Astrocyte of the spinal cord (primary cell): ENCODE data around the gene ASCC2.
"Not testable (repeated sequence)": the region's sequence is repeated elsewhere in the genome, so short reads cannot be mapped to it uniquely, and the experiment has no call there.

ENCODE experiments used
- DNase-seq: peaks from one replicate; pipeline ENCODE4 v3.0.0; 2011; ENCODE audit warnings: low read depth, low spot score
- H3K4me3 ChIP-seq: 2 replicates; pipeline ENCODE4 v1.5.1; 2011; ENCODE audit warnings: low read depth, mild to moderate bottlenecking, low read length, moderate library complexity
- in situ Hi-C: cut with HindIII; loops from 2 replicates; pipeline ENCODE4 v1.10.0; 2017; ENCODE audit warnings: low sequenced_read_pairs
- TF ChIP-seq, protein P1 (sequence below): IDR thresholded peaks from 2 replicates; pipeline ENCODE4 v1.5.1; 2012; ENCODE audit warnings: low read depth, mild to moderate bottlenecking, low read length, inconsistent platforms

Gene ASCC2

DNA sequence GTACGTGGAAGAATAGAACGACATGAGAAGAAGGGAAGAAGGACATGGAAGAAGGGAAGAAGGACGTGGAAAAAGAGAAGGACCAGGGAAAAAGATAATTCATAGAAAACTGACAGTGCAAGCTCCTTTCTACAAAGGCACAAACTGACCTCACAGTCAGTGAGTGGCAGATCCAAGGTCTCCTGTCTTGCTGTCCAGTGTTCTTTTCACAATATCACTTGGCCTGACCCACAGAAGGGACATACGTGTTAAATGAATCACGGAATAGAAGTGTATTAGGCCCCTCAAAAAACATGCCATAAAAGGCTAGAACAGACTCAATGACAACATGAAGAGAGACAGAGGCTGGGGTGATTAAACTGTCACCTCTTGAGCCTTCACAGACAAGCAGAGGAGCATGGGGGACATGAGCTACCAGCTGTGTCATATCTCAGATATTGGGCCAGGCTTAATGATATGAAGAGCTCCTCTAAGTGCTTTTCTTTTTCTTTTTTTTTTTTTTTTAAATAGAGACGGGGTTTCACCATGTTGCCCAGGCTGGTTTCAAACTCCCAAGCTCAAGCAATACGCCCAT is 4.6 kb downstream of the ASCC2 start:
- no peak overlapping the region for H3K4me3 ChIP-seq
- no peak for DNase-seq
- in situ Hi-C loops = no loop called here
- TF ChIP-seq, protein P1, sequence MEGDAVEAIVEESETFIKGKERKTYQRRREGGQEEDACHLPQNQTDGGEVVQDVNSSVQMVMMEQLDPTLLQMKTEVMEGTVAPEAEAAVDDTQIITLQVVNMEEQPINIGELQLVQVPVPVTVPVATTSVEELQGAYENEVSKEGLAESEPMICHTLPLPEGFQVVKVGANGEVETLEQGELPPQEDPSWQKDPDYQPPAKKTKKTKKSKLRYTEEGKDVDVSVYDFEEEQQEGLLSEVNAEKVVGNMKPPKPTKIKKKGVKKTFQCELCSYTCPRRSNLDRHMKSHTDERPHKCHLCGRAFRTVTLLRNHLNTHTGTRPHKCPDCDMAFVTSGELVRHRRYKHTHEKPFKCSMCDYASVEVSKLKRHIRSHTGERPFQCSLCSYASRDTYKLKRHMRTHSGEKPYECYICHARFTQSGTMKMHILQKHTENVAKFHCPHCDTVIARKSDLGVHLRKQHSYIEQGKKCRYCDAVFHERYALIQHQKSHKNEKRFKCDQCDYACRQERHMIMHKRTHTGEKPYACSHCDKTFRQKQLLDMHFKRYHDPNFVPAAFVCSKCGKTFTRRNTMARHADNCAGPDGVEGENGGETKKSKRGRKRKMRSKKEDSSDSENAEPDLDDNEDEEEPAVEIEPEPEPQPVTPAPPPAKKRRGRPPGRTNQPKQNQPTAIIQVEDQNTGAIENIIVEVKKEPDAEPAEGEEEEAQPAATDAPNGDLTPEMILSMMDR = no peak

DNA sequence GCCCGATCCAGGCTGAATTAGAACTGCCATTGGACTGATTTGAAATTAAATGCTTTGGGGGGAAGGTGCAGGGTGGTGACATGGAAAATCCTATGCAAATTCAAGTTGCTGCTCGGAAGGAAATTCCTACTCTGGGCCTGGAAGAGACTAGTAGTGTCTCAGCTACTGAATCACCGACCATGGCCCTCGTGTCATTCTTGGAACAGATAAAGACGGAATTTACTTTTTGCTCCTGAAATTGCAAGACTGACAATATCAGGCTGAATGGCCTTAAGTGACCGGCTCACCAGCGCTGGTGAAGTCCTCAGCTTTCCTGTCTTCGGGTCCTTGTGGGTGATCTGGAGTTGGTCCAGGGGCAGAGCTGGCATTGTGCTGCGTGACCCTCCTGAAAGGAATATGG is 6.1 kb downstream of the ASCC2 start:
- TF ChIP-seq, protein P1 = no peak
- in situ Hi-C loops = no loop called here

DNA sequence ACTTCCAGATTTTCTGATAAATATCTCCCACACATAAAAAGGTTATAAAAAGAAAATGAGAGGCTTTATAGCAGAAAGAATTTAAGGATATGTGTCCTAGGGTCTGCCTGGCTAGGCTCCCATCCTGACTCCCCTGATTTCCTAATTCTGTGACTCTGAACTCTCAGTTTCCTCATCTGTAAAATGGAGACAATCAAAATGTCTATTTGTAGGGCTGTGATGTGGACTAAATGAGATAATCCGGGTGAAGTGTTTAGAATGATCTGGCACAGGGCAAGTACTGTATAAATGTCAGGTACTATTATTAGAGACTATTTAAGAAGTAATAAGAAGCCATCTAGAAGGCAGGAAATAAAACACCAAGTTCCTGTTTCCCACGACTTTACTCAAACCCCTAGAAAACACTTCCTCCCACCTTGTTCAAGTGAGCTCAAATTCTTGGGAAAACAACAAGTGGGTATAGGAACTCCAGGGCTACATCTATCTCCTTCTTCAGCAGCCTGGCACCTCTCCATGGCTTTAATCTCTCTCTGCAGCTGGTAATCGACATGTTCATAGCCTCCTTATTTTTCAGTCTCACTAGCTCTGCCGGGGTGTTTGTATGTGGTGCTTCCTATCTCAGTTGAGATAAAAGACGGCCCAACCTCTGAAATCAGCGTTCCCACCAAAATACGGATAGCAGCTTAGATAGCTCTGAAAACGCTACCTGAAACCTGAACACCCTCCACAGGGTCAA is 6.7 kb downstream of the ASCC2 start:
- TF ChIP-seq, protein P1 = no peak
- H3K4me3 ChIP-seq = no peak overlapping the region
- in situ Hi-C loops = no loop called here
- DNase-seq = no peak

More for the DNA sequence above, 6.1 kb downstream of the ASCC2 start:
- H3K4me3 ChIP-seq = no peak overlapping the region
- no peak for DNase-seq

DNA sequence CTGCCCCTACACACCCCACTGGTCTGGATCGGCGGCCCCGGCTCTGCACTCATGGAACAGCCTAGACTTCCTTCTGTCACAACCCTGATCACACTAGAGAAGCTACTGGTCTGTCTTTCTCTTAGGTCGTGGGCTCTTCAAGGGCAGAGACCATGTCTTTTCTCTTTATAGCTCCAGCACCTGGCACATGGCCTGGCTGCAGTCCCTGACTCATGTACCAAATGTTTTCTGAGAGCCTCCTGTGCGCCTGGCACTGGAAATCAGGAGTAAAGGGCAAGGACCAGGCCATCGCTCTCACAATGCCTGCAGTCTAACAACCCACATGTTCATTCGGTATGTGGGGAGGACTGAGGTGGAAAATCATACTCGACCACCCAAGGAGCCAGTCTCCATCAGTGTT is 7.5 kb downstream of the ASCC2 start:
- TF ChIP-seq, protein P1 = no peak
- no peak for DNase-seq
- in situ Hi-C loops = no loop called here
- no peak overlapping the region for H3K4me3 ChIP-seq

DNA sequence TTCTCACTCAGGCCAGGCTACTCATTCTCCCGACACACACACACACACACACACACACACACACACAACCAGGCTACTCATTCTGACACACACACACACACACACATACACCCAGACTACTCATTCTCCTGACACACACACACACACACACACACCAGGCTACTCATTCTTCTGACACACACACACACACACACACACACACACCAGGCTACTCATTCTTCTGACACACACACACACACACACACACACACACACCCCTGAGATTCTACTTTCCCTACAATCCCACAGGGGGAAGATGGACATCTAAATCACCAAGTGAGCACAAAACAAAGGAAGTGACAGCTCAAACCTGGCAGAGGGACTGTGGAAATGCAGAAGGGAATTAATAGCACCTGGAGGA is 10.3 kb downstream of the ASCC2 start:
- H3K4me3 ChIP-seq, in situ Hi-C loops: not testable (repeated sequence)
- DNase-seq = peak; percentile 58

DNA sequence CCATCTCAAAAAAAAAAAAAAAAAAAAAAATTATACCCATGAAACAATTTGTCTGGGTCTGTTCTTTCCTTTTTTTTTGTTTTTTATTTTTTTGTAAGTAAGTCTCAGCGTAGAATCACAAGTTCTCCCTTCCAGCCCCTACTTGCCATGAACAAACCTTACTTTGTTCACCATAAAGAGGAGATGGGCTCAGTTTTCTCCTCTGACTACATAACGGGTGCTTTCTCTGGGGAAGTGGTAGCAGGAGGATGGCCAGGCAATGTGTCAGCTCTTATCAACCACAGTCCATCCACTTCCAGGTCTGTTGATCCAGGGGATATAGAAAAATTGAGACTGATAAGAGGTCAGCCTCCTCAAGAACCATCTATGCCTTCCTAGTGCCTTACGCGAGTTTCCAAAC is 11.0 kb downstream of the ASCC2 start:
- TF ChIP-seq, protein P1 = no peak
- H3K4me3 ChIP-seq = no peak overlapping the region
- DNase-seq = no peak
- in situ Hi-C loops = no loop called here

DNA sequence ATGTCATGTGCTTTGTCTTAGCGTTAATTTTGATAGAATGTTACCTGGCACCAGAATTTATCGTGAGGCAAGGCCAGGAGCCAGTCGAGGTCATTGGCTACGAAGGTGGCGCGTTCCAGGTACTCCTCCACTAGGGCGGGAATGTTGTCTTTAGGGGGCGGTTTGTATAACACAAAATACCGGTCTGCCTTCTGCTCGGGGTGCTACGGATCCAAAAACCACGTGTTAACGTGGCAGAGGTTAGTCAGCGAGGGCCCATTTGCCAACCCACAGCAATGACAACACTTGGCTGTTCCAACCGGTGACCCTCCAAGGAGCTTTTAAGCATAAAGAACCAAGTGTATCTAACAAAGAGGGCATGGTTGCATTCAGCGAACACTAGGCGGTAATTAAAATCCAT is 12.5 kb downstream of the ASCC2 start:
- in situ Hi-C loops = no loop called here
- TF ChIP-seq, protein P1 = no peak
- no peak overlapping the region for H3K4me3 ChIP-seq
- no peak for DNase-seq
